ENCODE data around the gene KCNQ1.

The KCNQ1 gene

GRCh38 chr11:2790568-2790921 is 345.7 kb downstream of the KCNQ1 start:
- H3K4me1 ChIP-seq (ENCODE audit: control insufficient read depth in 2 of 2, insufficient read depth in 2 of 2, low read length in 2 of 2): peaks cover 0 to 3% of the 10 kb centered on the region in 2 donors
- H3K4me3 ChIP-seq (ENCODE audit: low read length in 2 of 2): no peak overlapping the region
- no peaks in the 10 kb centered on the region for H3K27me3 ChIP-seq (ENCODE audit: control insufficient read depth in 2 of 2, insufficient read depth in 2 of 2, low read length in 2 of 2)
- no peaks in the 10 kb centered on the region for H3K9me3 ChIP-seq (ENCODE audit: control insufficient read depth in 2 of 2, low read length in 2 of 2)
- H3K27ac ChIP-seq (ENCODE audit: low read depth in 2 of 2, low read length in 2 of 2): no peak overlapping the region
- H3K9ac ChIP-seq (ENCODE audit: low read depth in 1 of 2, low read length in 2 of 2): no peak overlapping the region
- no peaks in the 10 kb centered on the region for H3K36me3 ChIP-seq (ENCODE audit: control insufficient read depth in 2 of 2, insufficient read depth in 2 of 2, low read length in 2 of 2)

- peaks cover 0 to under 1% of the 10 kb centered on the region in 2 donors for H3K36me3 ChIP-seq (ENCODE audit: control insufficient read depth in 2 of 2, insufficient read depth in 2 of 2, low read length in 2 of 2)
- no peak overlapping the region for H3K27ac ChIP-seq (ENCODE audit: low read depth in 2 of 2, low read length in 2 of 2)
- H3K9me3 ChIP-seq (ENCODE audit: control insufficient read depth in 2 of 2, low read length in 2 of 2): no peaks in the 10 kb centered on the region
- H3K27me3 ChIP-seq (ENCODE audit: control insufficient read depth in 2 of 2, insufficient read depth in 2 of 2, low read length in 2 of 2): no peaks in the 10 kb centered on the region
- H3K4me3 ChIP-seq (ENCODE audit: low read length in 2 of 2): peak overlapping the region in 1 of 2 donors; percentile 56
- peak overlapping the region in 1 of 2 donors; percentile 44 for H3K9ac ChIP-seq (ENCODE audit: low read depth in 1 of 2, low read length in 2 of 2)
- peaks cover 0 to 3% of the 10 kb centered on the region in 2 donors for H3K4me1 ChIP-seq (ENCODE audit: control insufficient read depth in 2 of 2, insufficient read depth in 2 of 2, low read length in 2 of 2)
Observed at GRCh38 chr11:2791139-2791520, 346.3 kb downstream of the KCNQ1 start.

DNA sequence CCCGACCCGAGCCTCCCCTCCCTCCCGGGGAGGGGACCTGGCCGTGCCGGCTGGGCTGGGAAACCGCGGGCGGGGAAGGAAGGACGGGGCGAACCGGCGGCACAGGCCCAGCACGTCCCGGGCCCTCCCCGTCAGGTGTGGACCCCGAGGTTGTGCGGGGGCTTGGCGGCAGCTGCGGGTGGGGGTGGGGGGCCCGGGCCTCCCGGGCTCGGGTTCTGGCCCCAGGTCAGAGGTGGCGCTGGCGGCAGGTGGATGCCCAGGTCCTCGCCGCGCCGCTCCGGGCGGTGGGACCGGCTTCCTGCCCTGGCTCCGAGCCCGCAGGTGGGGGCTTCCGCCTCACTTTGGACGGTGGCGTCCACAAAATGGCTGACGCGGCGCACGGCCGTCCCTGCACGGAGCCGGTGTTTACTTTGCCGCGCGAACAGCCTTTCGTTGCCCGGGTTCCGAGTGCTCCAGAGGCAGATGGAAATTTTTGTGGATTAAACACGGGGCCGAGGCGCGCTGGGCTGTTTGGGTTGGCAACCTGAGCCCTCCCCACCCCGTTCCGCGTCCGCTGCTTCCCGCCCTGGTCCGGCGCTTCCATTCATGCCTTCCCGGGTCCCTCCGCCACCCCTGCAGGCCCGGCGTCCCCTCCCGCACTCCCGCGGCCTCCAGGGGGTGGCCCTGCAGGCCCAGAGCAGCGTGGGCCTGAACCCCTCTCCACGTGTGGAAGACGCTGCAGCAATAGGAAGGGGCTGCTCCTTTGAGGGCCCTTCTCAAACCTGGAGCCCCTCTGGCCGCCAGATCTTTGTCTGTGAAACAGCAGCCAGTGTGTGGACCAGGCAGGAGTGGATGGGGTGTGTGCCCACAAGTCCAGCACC is 346.9 kb downstream of the KCNQ1 start:
- Histone ChIP-seq H3K9ac (ENCODE audit: low read depth in 1 of 2, low read length in 2 of 2) (peak overlapping the region; percentile 14 to 44), H3K4me3 (ENCODE audit: low read length in 2 of 2) (peak overlapping the region; percentile 56 to 66), H3K4me1 (ENCODE audit: control insufficient read depth in 2 of 2, insufficient read depth in 2 of 2, low read length in 2 of 2) (peaks cover 0 to 3% of the 10 kb centered on the region in 2 donors), H3K27ac (ENCODE audit: low read depth in 2 of 2, low read length in 2 of 2) (no peak overlapping the region), H3K9me3 (ENCODE audit: control insufficient read depth in 2 of 2, low read length in 2 of 2) (no peaks in the 10 kb centered on the region), H3K27me3 (ENCODE audit: control insufficient read depth in 2 of 2, insufficient read depth in 2 of 2, low read length in 2 of 2) (no peaks in the 10 kb centered on the region), H3K36me3 (ENCODE audit: control insufficient read depth in 2 of 2, insufficient read depth in 2 of 2, low read length in 2 of 2) (peaks cover 0 to 2% of the 10 kb centered on the region in 2 donors)

- Histone ChIP-seq H3K4me1 (ENCODE audit: control insufficient read depth in 2 of 2, insufficient read depth in 2 of 2, low read length in 2 of 2) (peaks cover 0 to 3% of the 10 kb centered on the region in 2 donors), H3K9ac (ENCODE audit: low read depth in 1 of 2, low read length in 2 of 2) (no peak overlapping the region), H3K9me3 (ENCODE audit: control insufficient read depth in 2 of 2, low read length in 2 of 2) (no peaks in the 10 kb centered on the region), H3K27me3 (ENCODE audit: control insufficient read depth in 2 of 2, insufficient read depth in 2 of 2, low read length in 2 of 2) (no peaks in the 10 kb centered on the region), H3K4me3 (ENCODE audit: low read length in 2 of 2) (peak overlapping the region in 1 of 2 donors; percentile 56), H3K27ac (ENCODE audit: low read depth in 2 of 2, low read length in 2 of 2) (no peak overlapping the region), H3K36me3 (ENCODE audit: control insufficient read depth in 2 of 2, insufficient read depth in 2 of 2, low read length in 2 of 2) (peaks cover 0 to 2% of the 10 kb centered on the region in 2 donors)
Observed at GRCh38 chr11:2792381-2793250, 347.8 kb downstream of the KCNQ1 start.

DNA sequence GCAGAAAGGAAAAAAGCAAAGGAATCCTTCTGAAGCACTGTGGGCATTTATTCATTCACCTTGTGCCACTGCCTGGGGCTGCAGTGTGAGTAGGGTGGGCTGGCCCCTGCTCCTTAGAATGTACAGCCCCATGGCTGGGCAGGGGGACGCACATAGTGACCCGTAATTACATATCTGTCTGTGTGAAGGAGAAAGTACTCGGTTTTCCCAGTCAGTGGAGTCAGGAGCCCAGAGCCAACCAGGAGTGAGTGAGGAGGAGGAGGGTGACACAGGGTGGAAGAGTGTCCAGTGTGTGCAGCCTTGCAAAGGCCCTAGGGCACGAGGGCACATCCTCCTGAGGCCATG is 348.9 kb downstream of the KCNQ1 start:
- no peak overlapping the region for H3K9ac ChIP-seq (ENCODE audit: low read depth in 1 of 2, low read length in 2 of 2)
- H3K27ac ChIP-seq (ENCODE audit: low read depth in 2 of 2, low read length in 2 of 2): no peak overlapping the region
- peaks cover 0 to 3% of the 10 kb centered on the region in 2 donors for H3K4me1 ChIP-seq (ENCODE audit: control insufficient read depth in 2 of 2, insufficient read depth in 2 of 2, low read length in 2 of 2)
- no peak overlapping the region for H3K4me3 ChIP-seq (ENCODE audit: low read length in 2 of 2)
- no peaks in the 10 kb centered on the region for H3K9me3 ChIP-seq (ENCODE audit: control insufficient read depth in 2 of 2, low read length in 2 of 2)
- peaks cover 0 to 2% of the 10 kb centered on the region in 2 donors for H3K36me3 ChIP-seq (ENCODE audit: control insufficient read depth in 2 of 2, insufficient read depth in 2 of 2, low read length in 2 of 2)
- H3K27me3 ChIP-seq (ENCODE audit: control insufficient read depth in 2 of 2, insufficient read depth in 2 of 2, low read length in 2 of 2): no peaks in the 10 kb centered on the region

GRCh38 chr11:2794046-2794967 is 349.5 kb downstream of the KCNQ1 start:
- H3K9ac ChIP-seq (ENCODE audit: low read depth in 1 of 2, low read length in 2 of 2): no peak overlapping the region
- peaks cover 0 to 3% of the 10 kb centered on the region in 2 donors for H3K4me1 ChIP-seq (ENCODE audit: control insufficient read depth in 2 of 2, insufficient read depth in 2 of 2, low read length in 2 of 2)
- no peak overlapping the region for H3K4me3 ChIP-seq (ENCODE audit: low read length in 2 of 2)
- no peak overlapping the region for H3K27ac ChIP-seq (ENCODE audit: low read depth in 2 of 2, low read length in 2 of 2)
- peaks cover 0 to 2% of the 10 kb centered on the region in 2 donors for H3K36me3 ChIP-seq (ENCODE audit: control insufficient read depth in 2 of 2, insufficient read depth in 2 of 2, low read length in 2 of 2)
- H3K27me3 ChIP-seq (ENCODE audit: control insufficient read depth in 2 of 2, insufficient read depth in 2 of 2, low read length in 2 of 2): no peaks in the 10 kb centered on the region
- no peaks in the 10 kb centered on the region for H3K9me3 ChIP-seq (ENCODE audit: control insufficient read depth in 2 of 2, low read length in 2 of 2)

DNA sequence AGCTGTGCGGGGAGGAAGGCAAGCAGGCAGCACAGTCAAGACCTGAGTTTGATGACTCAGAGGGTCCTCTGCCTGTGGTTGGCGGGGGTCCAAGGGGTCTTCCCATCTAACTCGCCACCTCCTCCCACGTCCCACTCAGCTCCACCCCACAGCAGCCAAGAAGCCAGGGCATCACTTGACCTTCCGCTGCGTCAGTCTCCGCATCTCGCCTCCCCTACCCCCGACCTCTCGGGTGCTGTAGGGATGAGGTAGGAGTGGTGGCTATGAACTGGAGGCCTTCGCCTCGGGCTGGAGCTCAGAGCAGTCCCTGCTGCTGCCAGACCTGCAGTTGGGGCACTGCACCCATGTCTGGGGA is 350.1 kb downstream of the KCNQ1 start:
- H3K27me3 ChIP-seq (ENCODE audit: control insufficient read depth in 2 of 2, insufficient read depth in 2 of 2, low read length in 2 of 2): no peaks in the 10 kb centered on the region
- no peaks in the 10 kb centered on the region for H3K9me3 ChIP-seq (ENCODE audit: control insufficient read depth in 2 of 2, low read length in 2 of 2)
- no peak overlapping the region for H3K9ac ChIP-seq (ENCODE audit: low read depth in 1 of 2, low read length in 2 of 2)
- no peak overlapping the region for H3K4me3 ChIP-seq (ENCODE audit: low read length in 2 of 2)
- H3K27ac ChIP-seq (ENCODE audit: low read depth in 2 of 2, low read length in 2 of 2): no peak overlapping the region
- peaks cover 0 to 2% of the 10 kb centered on the region in 2 donors for H3K36me3 ChIP-seq (ENCODE audit: control insufficient read depth in 2 of 2, insufficient read depth in 2 of 2, low read length in 2 of 2)
- peaks cover 0 to 3% of the 10 kb centered on the region in 2 donors for H3K4me1 ChIP-seq (ENCODE audit: control insufficient read depth in 2 of 2, insufficient read depth in 2 of 2, low read length in 2 of 2)

DNA sequence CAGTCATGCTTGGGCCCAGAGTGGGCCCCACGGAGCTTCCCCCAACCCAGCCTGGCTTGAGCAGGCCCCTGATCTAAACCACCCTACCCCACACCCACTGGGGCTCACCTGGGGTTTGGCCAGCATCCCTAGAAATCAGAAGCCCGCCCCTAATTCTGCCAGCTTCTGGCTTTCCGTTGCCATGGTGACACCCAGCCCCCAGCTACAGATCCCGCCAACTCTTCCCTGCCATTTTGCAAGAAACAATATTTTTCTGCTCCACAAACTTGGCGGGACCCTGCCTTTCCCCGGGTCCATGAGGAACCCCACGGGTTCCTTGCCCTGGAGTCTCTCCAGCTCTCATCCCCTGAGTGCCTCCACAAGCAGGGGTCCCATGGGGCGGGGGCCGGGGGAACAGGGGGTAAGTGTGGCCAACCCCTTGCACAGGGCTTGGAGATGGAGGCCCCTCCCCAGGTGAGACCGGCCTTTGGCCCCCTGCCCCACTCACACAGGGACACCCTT is 350.7 kb downstream of the KCNQ1 start:
- Histone ChIP-seq H3K9me3 (ENCODE audit: control insufficient read depth in 2 of 2, low read length in 2 of 2) (no peaks in the 10 kb centered on the region), H3K9ac (ENCODE audit: low read depth in 1 of 2, low read length in 2 of 2) (no peak overlapping the region), H3K4me3 (ENCODE audit: low read length in 2 of 2) (no peak overlapping the region), H3K27ac (ENCODE audit: low read depth in 2 of 2, low read length in 2 of 2) (no peak overlapping the region), H3K27me3 (ENCODE audit: control insufficient read depth in 2 of 2, insufficient read depth in 2 of 2, low read length in 2 of 2) (no peaks in the 10 kb centered on the region), H3K36me3 (ENCODE audit: control insufficient read depth in 2 of 2, insufficient read depth in 2 of 2, low read length in 2 of 2) (peaks cover 0 to 2% of the 10 kb centered on the region in 2 donors), H3K4me1 (ENCODE audit: control insufficient read depth in 2 of 2, insufficient read depth in 2 of 2, low read length in 2 of 2) (peaks cover 0 to 3% of the 10 kb centered on the region in 2 donors)

DNA sequence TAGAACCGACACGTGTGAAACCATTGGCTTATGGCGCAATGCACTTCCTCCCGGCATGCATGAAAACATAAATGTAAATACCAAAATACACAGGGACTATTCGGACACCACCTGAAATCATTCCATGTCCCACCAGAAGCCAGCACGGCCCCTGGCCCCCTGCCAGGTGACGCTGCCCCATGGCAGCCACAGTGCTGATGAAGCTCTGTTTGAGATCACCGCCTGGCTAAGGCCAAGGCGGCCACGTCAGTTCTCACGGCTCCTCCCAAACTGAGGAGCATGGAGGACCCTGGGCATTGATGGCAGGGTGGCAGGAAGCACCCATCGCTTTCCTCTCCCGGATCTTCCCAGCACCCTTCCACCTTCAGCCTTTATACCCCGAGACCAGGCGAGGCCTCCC is 351.3 kb downstream of the KCNQ1 start:
- Histone ChIP-seq H3K27me3 (ENCODE audit: control insufficient read depth in 2 of 2, insufficient read depth in 2 of 2, low read length in 2 of 2) (no peaks in the 10 kb centered on the region), H3K27ac (ENCODE audit: low read depth in 2 of 2, low read length in 2 of 2) (no peak overlapping the region), H3K9ac (ENCODE audit: low read depth in 1 of 2, low read length in 2 of 2) (no peak overlapping the region), H3K4me1 (ENCODE audit: control insufficient read depth in 2 of 2, insufficient read depth in 2 of 2, low read length in 2 of 2) (peaks cover 0 to 3% of the 10 kb centered on the region in 2 donors), H3K36me3 (ENCODE audit: control insufficient read depth in 2 of 2, insufficient read depth in 2 of 2, low read length in 2 of 2) (peaks cover 0 to 2% of the 10 kb centered on the region in 2 donors), H3K4me3 (ENCODE audit: low read length in 2 of 2) (no peak overlapping the region), H3K9me3 (ENCODE audit: control insufficient read depth in 2 of 2, low read length in 2 of 2) (no peaks in the 10 kb centered on the region)

Measured in mucosa of rectum (tissue), 2 donors.